CD4-positive, alpha-beta memory T cell (primary cell): ENCODE results near the gene RNF14. TPM values are rescaled to one million over a fixed set of nuclear protein-coding genes. Genes with fewer than 3 reads are reported as not detected.

Experiments
- CTCF ChIA-PET: fragments of 350-600 bp; sonication (Branson Sonifier 250); formaldehyde crosslinking; loops from one replicate; lab custom pipeline; 2021; ENCODE audit warnings: inconsistent platforms; ENCODE audit not compliant: partially characterized antibody; lab: Charles Lee
- POLR2A ChIA-PET: fragments of 350-600 bp; sonication (Branson Sonifier 250); formaldehyde crosslinking; loops from one replicate; lab custom pipeline; 2021; ENCODE audit not compliant: partially characterized antibody; lab: Charles Lee
- DNase-seq, 5 donors: peaks; one replicate each; pipeline versions ENCODE4 v3.0.0 to v3.0.0-alpha.2; 2020 to 2022; ENCODE audit warnings: mixed read lengths in 1 of 5
- H3K27ac ChIP-seq: one replicate; pipeline ENCODE4 v1.7.0; 2013; ENCODE audit warnings: low read depth, low read length
- H3K27me3 ChIP-seq: 2 replicates; pipeline ENCODE4 v1.7.0; 2013; ENCODE audit warnings: mild to moderate bottlenecking, low read length, moderate library complexity; ENCODE audit not compliant: insufficient read depth
- H3K36me3 ChIP-seq: 2 replicates; pipeline ENCODE4 v1.7.0; 2013; ENCODE audit warnings: mild to moderate bottlenecking, low read length, moderate library complexity; ENCODE audit not compliant: insufficient read depth
- H3K4me1 ChIP-seq: 2 replicates; pipeline ENCODE4 v1.7.0; 2013; ENCODE audit warnings: mild to moderate bottlenecking, low read length, moderate library complexity; ENCODE audit not compliant: insufficient read depth
- H3K4me3 ChIP-seq, 2 donors: one replicate each; pipeline ENCODE4 v1.7.0; 2013; ENCODE audit warnings: low read length in 2 of 2, mild to moderate bottlenecking in 1 of 2
- H3K9me3 ChIP-seq, 2 donors: one replicate each; pipeline ENCODE4 v1.7.0; 2013; ENCODE audit warnings: low read length in 2 of 2, control low read depth in 1 of 2; ENCODE audit not compliant: control insufficient read depth in 1 of 2
- H3K27ac Mint-ChIP-seq, 7 donors: one replicate each; pipeline ENCODE4 v1.8.0; 2020 to 2021; ENCODE audit warnings: mixed read lengths in 7 of 7, mild to moderate bottlenecking in 6 of 7, inconsistent platforms in 3 of 7, moderate library complexity in 3 of 7
- H3K27me3 Mint-ChIP-seq, 2 donors: one replicate each; pipeline ENCODE4 v1.8.0; 2020 to 2021; ENCODE audit warnings: mixed read lengths in 2 of 2
- H3K36me3 Mint-ChIP-seq, 2 donors: one replicate each; pipeline ENCODE4 v1.8.0; 2020 to 2021; ENCODE audit warnings: mixed read lengths in 2 of 2, inconsistent platforms in 1 of 2, mild to moderate bottlenecking in 1 of 2
- H3K4me1 Mint-ChIP-seq, 4 donors: one replicate each; pipeline ENCODE4 v1.8.0; 2020 to 2021; ENCODE audit warnings: mixed read lengths in 4 of 4, mild to moderate bottlenecking in 1 of 4
- H3K4me3 Mint-ChIP-seq, 8 donors: one replicate each; pipeline ENCODE4 v1.8.0; 2020 to 2021; ENCODE audit warnings: mixed read lengths in 8 of 8, mild to moderate bottlenecking in 7 of 8, moderate library complexity in 6 of 8, inconsistent platforms in 3 of 8
- H3K9me3 Mint-ChIP-seq, 8 donors: one replicate each; pipeline ENCODE4 v1.8.0; 2020 to 2021; ENCODE audit warnings: mixed read lengths in 8 of 8, mild to moderate bottlenecking in 5 of 8, inconsistent platforms in 3 of 8, moderate library complexity in 1 of 8
- intact Hi-C: fragments of 100-400 bp; cut with micrococcal nuclease; formaldehyde crosslinking; loops from one replicate; pipeline ENCODE4 v1.15.1; 2023
- polyA plus RNA-seq, 2 donors: library from polyadenylated mRNA; unstranded; fragments of 300-500 nt; fragmentation: Illumina TruSeq; gene quantifications; one replicate each; pipeline ENCODE4 v1.2.3, GENCODE V29; 2021
- total RNA-seq, 2 experiments: library from RNA; stranded (reverse); gene quantifications; one replicate each; pipeline ENCODE4 v1.2.3, GENCODE V29; 2021

Gene RNF14
- total and polyA plus RNA-seq, 4 experiments from 2014 or later, result 35.4 to 52.0 (median 45.2) TPM

DNA sequence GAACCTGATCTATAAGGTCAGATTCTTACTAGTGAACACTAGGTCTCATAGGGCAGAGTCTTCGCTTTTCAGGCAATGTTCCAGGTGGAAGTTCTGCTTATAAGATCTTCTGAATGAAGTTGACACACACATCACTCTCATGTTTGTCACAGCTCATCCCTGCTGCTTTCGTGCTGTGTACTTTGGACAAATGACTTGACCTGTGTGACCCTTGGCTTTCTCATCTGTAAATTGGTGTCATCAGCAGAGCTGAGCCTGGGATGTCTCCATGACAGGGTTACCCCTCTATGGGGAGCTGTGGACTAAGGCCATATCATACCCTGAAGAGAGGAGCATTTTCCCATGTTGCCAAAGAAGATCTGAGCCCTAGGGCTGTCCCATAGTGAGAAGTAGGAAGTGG, 42.5 kb upstream of the RNF14 start:
- Histone ChIP-seq H3K4me3 (no peak overlapping the region), H3K4me1 (peaks cover 31% of the 10 kb centered on the region), H3K36me3 (peaks cover 60% of the 10 kb centered on the region), H3K27ac (no peak overlapping the region), H3K9me3 (no peaks in the 10 kb centered on the region), H3K27me3 (no peaks in the 10 kb centered on the region)
- H3K9me3 Mint-ChIP-seq, result no peaks in the 10 kb centered on the region
- H3K27me3 Mint-ChIP-seq, result no peaks in the 10 kb centered on the region
- peaks cover 57 to 63% of the 10 kb centered on the region in 2 donors for H3K36me3 Mint-ChIP-seq
- ChIA-PET CTCF (interaction anchor here (0.6 to 2.4 kb wide), 4 partner anchors 34 to 234 kb away, joined by 3 to 7 read pairs (median 6); partner anchors contain the start of gene RNF14), POLR2A (interaction anchor here (0.6 to 1.0 kb wide), 2 partner anchors 48 to 84 kb away, joined by 3 read pairs; partner anchors contain the start of gene PCDH1)
- peak overlapping the region in 1 of 8 donors; percentile 26 for H3K4me3 Mint-ChIP-seq
- peaks cover 16 to 48% (median 37%) of the 10 kb centered on the region in 4 donors for H3K4me1 Mint-ChIP-seq
- DNase-seq, result no peak
- H3K27ac Mint-ChIP-seq, result peak overlapping the region in 1 of 7 donors; percentile 55
- intact Hi-C loops, result no loop called here

DNA sequence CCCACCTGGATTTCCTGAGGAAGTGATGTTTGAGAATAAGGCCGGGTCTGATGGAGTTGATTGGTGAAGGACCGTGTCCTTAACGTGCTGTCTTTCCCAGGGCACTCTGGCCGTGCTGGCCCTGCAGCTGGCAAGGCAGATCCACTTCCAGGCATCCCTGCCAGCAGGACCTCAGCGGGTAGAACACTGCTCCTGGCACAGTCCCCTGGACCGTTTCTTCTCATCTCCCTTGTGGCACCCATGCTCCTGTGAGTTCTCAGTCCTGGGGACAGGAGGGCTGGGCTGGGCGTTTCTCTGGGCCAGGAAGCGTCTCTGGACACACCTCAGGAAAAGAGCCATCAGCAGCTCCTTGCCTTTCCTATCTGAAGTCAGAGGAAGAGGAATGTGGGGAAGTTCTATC, 40.9 kb upstream of the RNF14 start:
- peaks cover 73% of the 10 kb centered on the region for H3K36me3 ChIP-seq
- no peak overlapping the region for H3K27ac ChIP-seq
- Mint-ChIP-seq H3K9me3 (no peaks in the 10 kb centered on the region), H3K27me3 (no peaks in the 10 kb centered on the region), H3K27ac (peak overlapping the region in 4 of 7 donors; percentile 35 to 66 (median 59)), H3K36me3 (peaks cover 64 to 76% of the 10 kb centered on the region in 2 donors), H3K4me3 (no peak overlapping the region), H3K4me1 (peaks cover 16 to 43% (median 36%) of the 10 kb centered on the region in 4 donors)
- POLR2A ChIA-PET, result no interaction called here
- H3K27me3 ChIP-seq, result no peaks in the 10 kb centered on the region
- CTCF ChIA-PET, result interaction anchor here (2.0 to 2.4 kb wide), 2 partner anchors 33 to 40 kb away, joined by 6 to 7 read pairs; partner anchors contain the start of gene RNF14
- intact Hi-C loops, result no loop called here
- H3K4me1 ChIP-seq, result peaks cover 23% of the 10 kb centered on the region
- H3K4me3 ChIP-seq, result no peak overlapping the region
- no peaks in the 10 kb centered on the region for H3K9me3 ChIP-seq
- no peak for DNase-seq

DNA sequence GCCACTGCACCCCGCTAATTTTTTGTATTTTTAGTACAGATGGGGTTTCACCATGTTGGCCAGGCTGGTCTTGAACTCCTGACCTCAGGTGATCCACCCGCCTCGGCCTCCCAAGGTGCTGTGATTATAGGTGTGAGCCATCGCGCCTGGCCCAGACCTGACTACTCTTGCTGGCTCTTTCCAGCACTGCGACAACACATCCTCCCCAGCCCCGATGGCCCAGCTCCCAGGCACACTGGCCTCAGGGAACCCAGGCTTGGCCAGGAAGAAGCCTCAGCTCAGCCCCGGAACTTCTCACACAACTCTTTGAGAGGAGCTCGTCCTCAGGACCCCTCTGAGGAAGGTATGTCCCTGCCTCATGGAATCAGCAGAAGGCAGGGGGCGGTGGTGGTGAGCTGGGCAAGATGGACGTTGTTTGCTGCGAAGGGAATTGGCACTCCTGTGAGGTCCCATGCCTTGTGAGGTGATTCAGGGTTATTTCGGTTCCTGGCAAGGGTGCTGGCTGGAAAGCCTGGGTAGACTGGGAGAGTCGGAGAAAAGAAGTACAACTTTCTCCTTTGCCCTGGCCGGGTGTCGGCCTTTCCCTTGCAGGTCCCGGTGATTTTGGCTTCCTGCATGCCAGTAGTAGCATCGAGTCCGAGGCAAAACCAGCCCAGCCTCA, 39.4 kb upstream of the RNF14 start:
- Mint-ChIP-seq H3K4me1 (peaks cover 10 to 29% (median 26%) of the 10 kb centered on the region in 4 donors), H3K9me3 (no peaks in the 10 kb centered on the region), H3K27me3 (no peaks in the 10 kb centered on the region), H3K4me3 (no peak overlapping the region), H3K27ac (peak overlapping the region in 1 of 7 donors; percentile 29), H3K36me3 (peaks cover 63 to 77% of the 10 kb centered on the region in 2 donors)
- H3K9me3 ChIP-seq, result no peaks in the 10 kb centered on the region
- peaks cover 12% of the 10 kb centered on the region for H3K4me1 ChIP-seq
- CTCF ChIA-PET, result no interaction called here
- POLR2A ChIA-PET, result interaction anchor here (1.2 kb wide), 1 partner anchor 29 kb away, joined by 3 read pairs; the partner anchor contains the start of gene PCDH12
- H3K27ac ChIP-seq, result no peak overlapping the region
- H3K4me3 ChIP-seq, result no peak overlapping the region
- H3K36me3 ChIP-seq, result peaks cover 84% of the 10 kb centered on the region
- intact Hi-C loops, result no loop called here
- no peak for DNase-seq
- H3K27me3 ChIP-seq, result no peaks in the 10 kb centered on the region

DNA sequence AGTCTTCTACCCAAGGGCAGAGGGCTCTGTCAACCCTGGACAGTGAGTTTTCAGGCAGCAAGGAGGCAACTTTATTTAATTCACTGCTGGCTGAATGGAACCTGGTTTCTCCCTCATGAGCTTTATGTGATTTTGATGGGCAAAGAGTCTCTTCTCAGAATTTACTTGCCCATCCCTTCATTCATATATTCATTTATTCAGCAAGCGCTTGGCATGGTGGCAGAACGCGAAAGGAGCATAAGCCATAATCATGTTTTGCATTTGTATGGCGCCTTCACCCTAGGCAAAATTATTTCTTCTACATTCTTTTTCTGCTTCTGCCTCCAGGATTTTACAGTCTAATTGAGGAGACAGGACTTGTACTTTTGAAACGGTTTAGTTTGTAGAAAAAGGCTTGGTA, 37.2 kb upstream of the RNF14 start:
- CTCF ChIA-PET, result no interaction called here
- Mint-ChIP-seq H3K36me3 (peaks cover 66 to 82% of the 10 kb centered on the region in 2 donors), H3K9me3 (no peaks in the 10 kb centered on the region), H3K27me3 (no peaks in the 10 kb centered on the region), H3K27ac (peak overlapping the region in 3 of 7 donors; percentile 39 to 90 (median 57)), H3K4me3 (no peak overlapping the region), H3K4me1 (peaks cover 7 to 17% (median 16%) of the 10 kb centered on the region in 4 donors)
- H3K9me3 ChIP-seq, result no peaks in the 10 kb centered on the region
- H3K36me3 ChIP-seq, result peaks cover 92% of the 10 kb centered on the region
- no peaks in the 10 kb centered on the region for H3K27me3 ChIP-seq
- no peak overlapping the region for H3K4me3 ChIP-seq
- H3K4me1 ChIP-seq, result peaks cover 10% of the 10 kb centered on the region
- intact Hi-C loops, result no loop called here
- DNase-seq, result no peak
- H3K27ac ChIP-seq, result no peak overlapping the region
- POLR2A ChIA-PET, result interaction anchor here (1.5 kb wide), 1 partner anchor 240 kb away, joined by 4 read pairs; no protein-coding TSS in a partner anchor

DNA sequence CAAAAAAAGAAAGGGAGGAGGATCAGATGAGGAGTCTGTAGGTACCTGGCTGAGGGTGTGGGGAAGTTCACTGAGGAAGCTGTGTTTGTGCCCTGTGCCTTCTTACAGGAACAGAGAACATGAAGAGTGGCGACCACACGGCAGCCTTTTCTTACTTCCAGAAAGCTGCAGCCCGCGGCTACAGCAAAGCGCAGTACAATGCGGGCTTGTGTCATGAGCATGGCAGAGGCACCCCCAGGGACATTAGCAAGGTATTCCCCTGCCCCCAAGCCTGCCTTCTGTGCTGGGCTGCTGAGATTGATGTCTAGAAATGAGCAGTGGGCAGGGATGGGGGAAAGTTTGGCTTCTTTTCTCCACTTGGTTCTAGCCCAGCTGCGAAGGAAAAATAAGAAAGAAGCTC, 35.8 kb upstream of the RNF14 start:
- Histone ChIP-seq H3K27ac (no peak overlapping the region), H3K4me3 (no peak overlapping the region), H3K4me1 (peaks cover 3% of the 10 kb centered on the region), H3K27me3 (no peaks in the 10 kb centered on the region), H3K36me3 (peaks cover 87% of the 10 kb centered on the region), H3K9me3 (no peaks in the 10 kb centered on the region)
- Mint-ChIP-seq H3K4me3 (no peak overlapping the region), H3K9me3 (no peaks in the 10 kb centered on the region), H3K36me3 (peaks cover 52 to 76% of the 10 kb centered on the region in 2 donors), H3K4me1 (peaks cover 2 to 7% (median 3%) of the 10 kb centered on the region in 4 donors), H3K27ac (peak overlapping the region in 2 of 7 donors; percentile 13 to 56), H3K27me3 (no peaks in the 10 kb centered on the region)
- intact Hi-C loops, result no loop called here
- ChIA-PET CTCF (interaction anchor here (0.8 to 1.5 kb wide), 3 partner anchors 10 to 44 kb away, joined by 3 to 4 read pairs (median 4); no protein-coding TSS in a partner anchor), POLR2A (interaction anchor here (1.4 kb wide), 1 partner anchor 9 kb away, joined by 4 read pairs; the partner anchor contains the start of gene DELE1)
- DNase-seq, result no peak

DNA sequence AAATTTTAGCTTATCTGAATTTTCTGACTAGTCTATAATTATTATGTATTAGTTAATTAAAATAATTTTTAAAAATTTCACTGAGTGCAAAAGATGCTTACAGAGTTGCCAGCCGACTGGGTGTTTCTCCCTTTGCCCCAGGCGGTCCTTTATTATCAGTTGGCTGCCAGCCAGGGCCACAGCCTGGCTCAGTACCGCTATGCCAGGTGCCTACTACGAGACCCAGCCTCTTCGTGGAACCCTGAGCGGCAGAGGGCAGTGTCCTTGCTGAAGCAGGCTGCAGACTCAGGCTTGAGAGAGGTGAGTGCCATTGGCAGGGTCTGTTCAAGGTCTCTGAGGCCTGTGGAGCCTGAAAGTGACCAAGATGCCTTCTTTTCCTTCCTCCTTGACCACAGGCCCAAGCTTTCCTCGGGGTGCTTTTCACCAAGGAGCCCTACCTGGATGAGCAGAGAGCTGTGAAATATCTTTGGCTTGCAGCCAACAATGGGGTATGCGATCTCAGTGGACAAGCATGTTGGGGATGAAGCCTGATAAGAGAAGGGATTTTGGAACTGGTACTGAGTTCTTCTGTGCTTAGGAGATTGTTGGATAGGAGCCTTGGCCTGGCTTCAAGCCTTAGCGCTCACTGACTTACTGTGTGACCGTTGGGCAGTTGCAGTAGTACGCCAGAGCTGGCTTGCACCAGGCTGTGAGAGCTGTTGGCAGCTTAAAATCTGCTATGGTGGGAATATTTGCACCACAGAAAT, 34.6 kb upstream of the RNF14 start:
- DNase-seq, result no peak
- H3K27me3 ChIP-seq, result no peaks in the 10 kb centered on the region
- Mint-ChIP-seq H3K4me3 (no peak overlapping the region), H3K27me3 (no peaks in the 10 kb centered on the region), H3K36me3 (peaks cover 44 to 75% of the 10 kb centered on the region in 2 donors), H3K27ac (no peak overlapping the region), H3K9me3 (no peaks in the 10 kb centered on the region), H3K4me1 (peaks cover 0 to 7% (median 2%) of the 10 kb centered on the region in 4 donors)
- intact Hi-C loops, result no loop called here
- ChIA-PET POLR2A (no interaction called here), CTCF (interaction anchor here (0.8 to 1.5 kb wide), 2 partner anchors 11 to 27 kb away, joined by 3 to 4 read pairs; no protein-coding TSS in a partner anchor)
- no peak overlapping the region for H3K4me3 ChIP-seq
- no peaks in the 10 kb centered on the region for H3K4me1 ChIP-seq
- H3K36me3 ChIP-seq, result peaks cover 84% of the 10 kb centered on the region
- H3K27ac ChIP-seq, result no peak overlapping the region
- H3K9me3 ChIP-seq, result no peaks in the 10 kb centered on the region

DNA sequence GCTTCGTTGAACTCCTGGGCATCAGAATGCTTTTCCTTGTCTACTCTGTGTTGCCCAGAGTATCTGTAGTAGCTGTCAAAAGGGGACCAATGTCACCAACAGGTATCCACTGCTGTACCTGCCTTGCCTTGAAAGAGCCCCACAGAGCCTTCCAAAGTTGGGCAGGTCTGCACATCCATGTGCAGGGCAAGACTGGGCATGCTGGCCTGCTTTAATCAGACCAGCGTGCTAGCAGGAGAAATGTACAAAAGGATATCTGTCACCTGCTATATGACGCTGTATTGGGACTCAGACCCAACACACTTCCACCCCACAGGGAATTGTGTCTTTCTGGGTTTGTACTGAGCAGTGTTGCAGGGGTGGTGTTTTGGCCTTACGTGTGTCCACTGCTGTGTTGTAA, 33.4 kb upstream of the RNF14 start:
- Mint-ChIP-seq H3K4me1 (peaks cover 0 to 7% (median 2%) of the 10 kb centered on the region in 4 donors), H3K27ac (peak overlapping the region in 1 of 7 donors; percentile 73), H3K36me3 (peaks cover 32 to 73% of the 10 kb centered on the region in 2 donors), H3K27me3 (no peaks in the 10 kb centered on the region), H3K9me3 (no peaks in the 10 kb centered on the region), H3K4me3 (no peak overlapping the region)
- H3K36me3 ChIP-seq, result peaks cover 77% of the 10 kb centered on the region
- intact Hi-C loops, result no loop called here
- no peak for DNase-seq
- no peaks in the 10 kb centered on the region for H3K27me3 ChIP-seq
- H3K9me3 ChIP-seq, result no peaks in the 10 kb centered on the region
- CTCF ChIA-PET, result no interaction called here
- POLR2A ChIA-PET, result interaction anchor here (1.3 kb wide), 1 partner anchor 26 kb away, joined by 3 read pairs; no protein-coding TSS in a partner anchor
- no peak overlapping the region for H3K4me3 ChIP-seq
- no peak overlapping the region for H3K27ac ChIP-seq
- H3K4me1 ChIP-seq, result no peaks in the 10 kb centered on the region
